Fibroblast of pulmonary artery (primary cell): ENCODE data around the gene IGFBP3.
A peak's percentile ranks its signal among the peaks of the same experiment; 100 is the strongest.

Source experiments
- DNase-seq: peaks from one replicate; pipeline ENCODE4 v3.0.0-alpha.2; 2010; ENCODE audit warnings: low read depth
- H3K4me3 ChIP-seq: replicated peaks from 2 replicates; pipeline ENCODE4 v1.5.1; 2011; ENCODE audit warnings: low read depth, mild to moderate bottlenecking, control low read depth, low read length, moderate library complexity
- TF ChIP-seq, protein P1 (sequence below): IDR thresholded peaks from 2 replicates; pipeline ENCODE4 v1.5.1; 2011; ENCODE audit warnings: mild to moderate bottlenecking, control low read depth, low read length, inconsistent platforms; ENCODE audit errors: missing control alignments

Gene IGFBP3

DNA sequence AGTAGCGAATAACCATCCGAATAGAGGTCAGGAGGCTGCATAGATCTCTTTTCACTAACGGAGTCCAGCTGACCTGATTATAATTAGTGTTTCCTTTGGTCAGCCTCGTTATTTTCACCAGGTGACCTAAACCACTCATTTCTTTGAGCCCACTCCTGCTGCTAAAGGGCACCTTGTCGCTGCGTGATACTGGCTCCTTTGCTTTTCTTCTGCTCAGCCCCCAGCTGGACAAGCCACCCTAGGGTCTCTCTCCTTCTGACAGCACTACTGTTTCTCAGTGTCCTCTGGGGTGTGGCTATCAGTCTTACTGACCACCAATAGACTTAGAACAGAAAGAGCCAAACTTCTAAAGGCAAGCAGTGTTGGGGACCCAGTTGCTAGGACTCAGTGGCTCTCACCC is 2.7 kb upstream of the IGFBP3 start:
- no peak for DNase-seq
- H3K4me3 ChIP-seq, result no peak overlapping the region
- TF ChIP-seq, protein P1, sequence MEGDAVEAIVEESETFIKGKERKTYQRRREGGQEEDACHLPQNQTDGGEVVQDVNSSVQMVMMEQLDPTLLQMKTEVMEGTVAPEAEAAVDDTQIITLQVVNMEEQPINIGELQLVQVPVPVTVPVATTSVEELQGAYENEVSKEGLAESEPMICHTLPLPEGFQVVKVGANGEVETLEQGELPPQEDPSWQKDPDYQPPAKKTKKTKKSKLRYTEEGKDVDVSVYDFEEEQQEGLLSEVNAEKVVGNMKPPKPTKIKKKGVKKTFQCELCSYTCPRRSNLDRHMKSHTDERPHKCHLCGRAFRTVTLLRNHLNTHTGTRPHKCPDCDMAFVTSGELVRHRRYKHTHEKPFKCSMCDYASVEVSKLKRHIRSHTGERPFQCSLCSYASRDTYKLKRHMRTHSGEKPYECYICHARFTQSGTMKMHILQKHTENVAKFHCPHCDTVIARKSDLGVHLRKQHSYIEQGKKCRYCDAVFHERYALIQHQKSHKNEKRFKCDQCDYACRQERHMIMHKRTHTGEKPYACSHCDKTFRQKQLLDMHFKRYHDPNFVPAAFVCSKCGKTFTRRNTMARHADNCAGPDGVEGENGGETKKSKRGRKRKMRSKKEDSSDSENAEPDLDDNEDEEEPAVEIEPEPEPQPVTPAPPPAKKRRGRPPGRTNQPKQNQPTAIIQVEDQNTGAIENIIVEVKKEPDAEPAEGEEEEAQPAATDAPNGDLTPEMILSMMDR, result no peak

DNA sequence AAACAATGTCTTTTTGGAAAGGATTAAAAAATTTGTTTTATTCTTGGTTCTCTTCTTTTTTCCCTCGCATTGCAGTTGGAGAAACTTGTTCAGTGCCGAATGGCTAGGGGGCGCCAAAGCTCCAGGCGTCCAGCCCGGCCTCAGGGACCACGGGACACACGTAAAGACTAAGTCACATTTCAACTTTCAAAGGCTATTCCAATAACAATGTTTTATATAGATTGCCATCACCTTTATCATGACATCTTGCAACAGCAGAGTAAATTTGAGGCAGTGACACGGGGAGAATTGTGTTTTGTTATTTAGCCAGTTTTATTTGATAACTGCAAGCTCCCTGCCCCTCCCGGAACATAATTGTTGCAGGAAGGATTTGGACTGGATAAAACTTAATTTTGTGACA is 2.2 kb upstream of the IGFBP3 start:
- DNase-seq, result peak; percentile 80
- TF ChIP-seq, protein P1, result peak; percentile 95
- peak overlapping the region; percentile 44 for H3K4me3 ChIP-seq

- peak overlapping the region; percentile 44 for H3K4me3 ChIP-seq
- DNase-seq, result peak; percentile 35
- TF ChIP-seq, protein P1, result no peak
These were observed 1.7 kb upstream of the IGFBP3 start for GRCh38 chr7:45922810-45923209.

DNA sequence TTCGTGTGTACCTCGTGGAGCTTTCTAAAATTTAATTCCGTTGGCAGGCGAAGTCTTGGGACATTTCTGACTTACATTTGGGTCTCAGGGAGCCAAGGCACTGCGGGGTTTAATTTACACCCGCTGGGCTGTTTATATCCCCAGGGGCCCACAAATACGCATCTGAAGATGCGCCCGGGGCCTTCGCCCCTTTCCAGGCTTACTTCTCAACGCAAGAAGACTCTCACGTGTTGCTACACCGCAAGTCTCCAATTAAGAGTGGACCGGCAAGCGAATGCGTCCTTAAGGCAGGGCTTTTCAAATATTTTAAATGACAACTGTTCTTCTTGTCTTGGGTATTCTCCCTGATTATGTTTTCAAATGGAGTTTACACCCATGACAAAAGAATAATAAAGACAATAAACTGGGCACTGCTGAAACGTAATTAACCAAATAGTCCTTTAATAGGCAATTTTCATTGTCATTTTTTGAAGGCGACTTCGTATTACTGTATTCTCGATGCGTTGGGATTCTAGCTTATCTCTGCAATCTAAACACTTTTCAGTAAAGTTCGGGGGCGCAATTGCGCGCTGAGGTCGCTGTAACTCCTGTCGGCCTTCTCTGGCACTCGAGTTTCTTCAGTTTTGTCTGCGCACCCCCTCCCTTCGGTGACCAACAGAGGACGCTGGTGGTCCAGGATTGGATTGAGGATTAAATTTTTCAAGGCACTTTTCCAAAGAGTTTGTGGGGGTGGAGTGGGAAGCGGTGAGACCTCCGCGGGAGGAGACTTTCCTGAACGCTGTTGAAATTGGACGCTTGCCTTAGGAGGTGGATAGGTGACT is 837 bp upstream of the IGFBP3 start:
- DNase-seq, result peak; percentile 82
- H3K4me3 ChIP-seq, result peak overlapping the region; percentile 45
- TF ChIP-seq, protein P1, result peak; percentile 99

DNA sequence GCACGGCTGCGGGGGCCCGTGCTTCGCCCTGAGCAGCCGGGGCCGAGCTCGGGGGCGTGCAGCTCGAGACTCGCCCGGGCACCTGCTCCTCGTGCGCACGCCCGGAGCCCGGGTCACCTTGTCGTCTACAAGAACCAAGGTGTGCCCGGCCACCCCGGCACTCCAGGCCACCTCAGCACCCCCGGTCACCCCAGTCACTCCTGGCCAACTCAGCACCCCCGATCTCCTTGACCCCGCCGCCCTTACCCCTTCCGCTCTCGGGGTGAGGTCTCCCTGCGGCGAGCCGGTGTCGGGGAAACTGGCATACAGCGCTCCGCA is 268 bp upstream of the IGFBP3 start:
- TF ChIP-seq, protein P1, result no peak
- peak overlapping the region; percentile 45 for H3K4me3 ChIP-seq
- DNase-seq, result no peak

DNA sequence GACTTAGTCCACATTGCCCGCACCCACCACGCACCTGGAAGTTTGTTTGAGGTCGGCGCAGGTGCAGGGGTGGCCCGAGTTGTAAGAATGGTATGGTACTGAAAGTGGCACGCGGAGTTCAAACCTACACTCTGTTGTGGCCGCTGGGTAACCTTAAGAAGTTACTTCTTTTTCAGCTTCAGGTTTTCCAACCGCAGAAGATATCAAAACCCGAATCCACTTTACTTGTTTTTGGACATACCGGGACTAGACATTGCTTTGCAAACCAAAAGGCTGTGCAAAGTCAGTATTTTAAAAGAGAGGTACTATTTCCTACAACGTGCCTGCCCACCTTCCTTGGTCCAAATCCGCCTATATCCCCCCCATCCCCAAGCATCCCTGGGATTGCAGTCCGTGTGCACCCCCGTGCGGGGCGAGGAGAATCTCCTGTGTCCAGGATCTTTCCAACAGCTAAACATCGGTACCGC is 1.0 kb downstream of the IGFBP3 start:
- DNase-seq, result no peak
- peak overlapping the region; percentile 44 for H3K4me3 ChIP-seq
- TF ChIP-seq, protein P1, result no peak
